Right cardiac atrium (tissue), 5 donors: ENCODE data around the gene PTPRM. TPM values are rescaled to one million over a fixed set of nuclear protein-coding genes. Genes with fewer than 3 reads are reported as not detected.

Source experiments
- ATAC-seq, 2 donors: fragments of 200-7000 bp; cut with Tn5 transposase; one replicate each; pipeline versions ENCODE4 v1.8.0 to v1.9.1; 2020; ENCODE audit warnings: moderate library complexity in 2 of 2, mild to moderate bottlenecking in 1 of 2
- DNase-seq, 3 donors: peaks; one replicate each; pipeline ENCODE4 v3.0.0-alpha.2; 2020
- H3K27ac ChIP-seq: one replicate; pipeline ENCODE4 v1.5.1; 2013; ENCODE audit warnings: mild to moderate bottlenecking, low read length, control low read depth, moderate library complexity
- H3K27me3 ChIP-seq: one replicate; pipeline ENCODE4 v1.6.1; 2013; ENCODE audit not compliant: control insufficient read depth, insufficient read depth
- H3K4me1 ChIP-seq: one replicate; pipeline ENCODE4 v1.6.1; 2013; ENCODE audit warnings: low read length; ENCODE audit not compliant: control insufficient read depth, insufficient read depth
- H3K4me3 ChIP-seq: one replicate; pipeline ENCODE4 v1.5.1; 2013; ENCODE audit warnings: low read length, control low read depth
- H3K9me3 ChIP-seq: one replicate; pipeline ENCODE4 v1.6.1; 2013; ENCODE audit warnings: low read length; ENCODE audit not compliant: control insufficient read depth
- WGBS: extraction: QIAGEN DNeasy Blood & Tissue Kit; methylation state at CpG from one replicate; pipeline ENCODE4 v1.1.7; 2013; 5-methylcytosine and 5-hydroxymethylcytosine counted together
- intact Hi-C, 4 donors: fragments of 100-400 bp; cut with DNase I; formaldehyde crosslinking; loops; one replicate each; pipeline versions ENCODE4 v1.11.0 to v1.14.0; 2022 to 2023
- polyA plus RNA-seq: library from polyadenylated mRNA; stranded (reverse); fragments of 200-250 nt; gene quantifications from one replicate; pipeline ENCODE4 v1.2.3, GENCODE V29; 2013
- total RNA-seq, 4 donors: library from RNA; stranded (reverse); fragmentation: NEBNext Ultra II Directional; extraction: Animal tissue kit (Norgen Biotek cat#: 25700); gene quantifications; one replicate each; pipeline ENCODE4 v1.2.1, GENCODE V29; 2021
- donor health status: healthy with polysubstance abuse.
- donor health status: DM: no; HTN: yes; CAD: no.
- donor health status: DM: no; HTN: no; CAD: no.
- donor health status: DM: no; HTN: yes; CAD: no; lungs with severe emphysema.
- donor health status: DM: yes; HTN: yes; CAD: no.

Gene PTPRM
- total and polyA plus RNA-seq, 5 donors, result 55.1 to 81.5 (median 63.4) TPM

- H3K27ac ChIP-seq, result no peak overlapping the region
- no peaks in the 10 kb centered on the region for H3K27me3 ChIP-seq
- no peak overlapping the region for H3K4me3 ChIP-seq
- intact Hi-C loops, result no loop called here
- DNase-seq, result no peak
- WGBS, result 78% methylated on average over 3 of the region's 3 CpGs
- no peaks in the 10 kb centered on the region for H3K9me3 ChIP-seq
- peaks cover 6% of the 10 kb centered on the region for H3K4me1 ChIP-seq
- ATAC-seq, result no peak
These were observed 129.7 kb downstream of the PTPRM start for GRCh38 chr18:7696780-7697179.

- Histone ChIP-seq H3K27ac (no peak overlapping the region), H3K4me3 (no peak overlapping the region), H3K9me3 (no peaks in the 10 kb centered on the region), H3K27me3 (no peaks in the 10 kb centered on the region), H3K4me1 (peaks cover 6% of the 10 kb centered on the region)
- WGBS, result 85% methylated on average over 2 of the region's 2 CpGs
- DNase-seq (no peak), ATAC-seq (no peak)
- intact Hi-C loops, result no loop called here
These were observed 130.2 kb downstream of the PTPRM start for GRCh38 chr18:7697306-7697705.

- H3K27me3 ChIP-seq, result no peaks in the 10 kb centered on the region
- 100% methylated on average over 2 of the region's 2 CpGs for WGBS
- ATAC-seq (no peak), DNase-seq (no peak)
- no peak overlapping the region for H3K27ac ChIP-seq
- H3K4me3 ChIP-seq, result no peak overlapping the region
- no peaks in the 10 kb centered on the region for H3K9me3 ChIP-seq
- intact Hi-C loops, result no loop called here
- no peaks in the 10 kb centered on the region for H3K4me1 ChIP-seq
These were observed 144.4 kb downstream of the PTPRM start for GRCh38 chr18:7711495-7711894.

GRCh38 chr18:7720395-7720794 is 153.3 kb downstream of the PTPRM start:
- intact Hi-C loops, result no loop called here
- Histone ChIP-seq H3K27ac (no peak overlapping the region), H3K4me1 (peaks cover 2% of the 10 kb centered on the region), H3K27me3 (no peaks in the 10 kb centered on the region), H3K9me3 (no peaks in the 10 kb centered on the region), H3K4me3 (no peak overlapping the region)
- WGBS, result 94% methylated on average over 1 of the region's 1 CpG
- ATAC-seq, result no peak
- no peak for DNase-seq

- no peak for DNase-seq
- Histone ChIP-seq H3K27me3 (no peaks in the 10 kb centered on the region), H3K27ac (no peak overlapping the region), H3K4me3 (no peak overlapping the region), H3K4me1 (peaks cover 2% of the 10 kb centered on the region), H3K9me3 (no peaks in the 10 kb centered on the region)
- no peak for ATAC-seq
- intact Hi-C loops, result no loop called here
- 59% methylated on average over 2 of the region's 2 CpGs for WGBS
These were observed 154.4 kb downstream of the PTPRM start for GRCh38 chr18:7721532-7721931.

- no peak for DNase-seq
- H3K4me1 ChIP-seq, result peaks cover 2% of the 10 kb centered on the region
- no peak overlapping the region for H3K27ac ChIP-seq
- intact Hi-C loops, result no loop called here
- H3K27me3 ChIP-seq, result no peaks in the 10 kb centered on the region
- no peak for ATAC-seq
- WGBS, result 68% methylated on average over 3 of the region's 3 CpGs
- H3K9me3 ChIP-seq, result no peaks in the 10 kb centered on the region
- H3K4me3 ChIP-seq, result no peak overlapping the region
These were observed 155.8 kb downstream of the PTPRM start for GRCh38 chr18:7722955-7723354.

- H3K27me3 ChIP-seq, result no peaks in the 10 kb centered on the region
- H3K4me1 ChIP-seq, result peaks cover 6% of the 10 kb centered on the region
- no peak overlapping the region for H3K4me3 ChIP-seq
- ATAC-seq, result no peak
- WGBS, result 85% methylated on average over 8 of the region's 8 CpGs
- intact Hi-C loops, result no loop called here
- no peak for DNase-seq
- H3K9me3 ChIP-seq, result no peaks in the 10 kb centered on the region
- H3K27ac ChIP-seq, result no peak overlapping the region
These were observed 156.4 kb downstream of the PTPRM start for GRCh38 chr18:7723558-7723957.

GRCh38 chr18:7725473-7725872 is 158.4 kb downstream of the PTPRM start:
- intact Hi-C loops, result no loop called here
- no peak overlapping the region for H3K4me3 ChIP-seq
- H3K27me3 ChIP-seq, result no peaks in the 10 kb centered on the region
- peaks cover 6% of the 10 kb centered on the region for H3K4me1 ChIP-seq
- DNase-seq, result no peak
- no peaks in the 10 kb centered on the region for H3K9me3 ChIP-seq
- no peak for ATAC-seq
- 93% methylated on average over 9 of the region's 9 CpGs for WGBS
- H3K27ac ChIP-seq, result no peak overlapping the region

- 93% methylated on average over 10 of the region's 10 CpGs for WGBS
- H3K4me1 ChIP-seq, result peaks cover 6% of the 10 kb centered on the region
- ATAC-seq (no peak), DNase-seq (no peak)
- H3K27me3 ChIP-seq, result no peaks in the 10 kb centered on the region
- intact Hi-C loops, result no loop called here
- no peak overlapping the region for H3K27ac ChIP-seq
- H3K4me3 ChIP-seq, result no peak overlapping the region
- H3K9me3 ChIP-seq, result no peaks in the 10 kb centered on the region
These were observed 158.8 kb downstream of the PTPRM start for GRCh38 chr18:7725897-7726296.

- WGBS, result 48% methylated on average over 2 of the region's 2 CpGs
These were observed 159.4 kb downstream of the PTPRM start for GRCh38 chr18:7726522-7726921.

GRCh38 chr18:7727361-7728076 is 160.4 kb downstream of the PTPRM start:
- intact Hi-C loops, result no loop called here
- no peaks in the 10 kb centered on the region for H3K27me3 ChIP-seq
- H3K4me3 ChIP-seq, result no peak overlapping the region
- 45% methylated on average over 2 of the region's 2 CpGs for WGBS
- no peak for DNase-seq
- no peak overlapping the region for H3K27ac ChIP-seq
- H3K4me1 ChIP-seq, result peaks cover 6% of the 10 kb centered on the region
- no peak for ATAC-seq
- H3K9me3 ChIP-seq, result no peaks in the 10 kb centered on the region

More at GRCh38 chr18:7726522-7726921, 159.4 kb downstream of the PTPRM start:
- Histone ChIP-seq H3K9me3 (no peaks in the 10 kb centered on the region), H3K4me3 (no peak overlapping the region), H3K27ac (no peak overlapping the region), H3K27me3 (no peaks in the 10 kb centered on the region), H3K4me1 (peaks cover 6% of the 10 kb centered on the region)
- no peak for ATAC-seq
- intact Hi-C loops, result no loop called here
- DNase-seq, result no peak

- 98% methylated on average over 4 of the region's 4 CpGs for WGBS
These were observed 161.2 kb downstream of the PTPRM start for GRCh38 chr18:7728297-7728696.

More at GRCh38 chr18:7728297-7728696, 161.2 kb downstream of the PTPRM start:
- no peak overlapping the region for H3K27ac ChIP-seq
- ATAC-seq, result no peak
- no peaks in the 10 kb centered on the region for H3K27me3 ChIP-seq
- no peaks in the 10 kb centered on the region for H3K9me3 ChIP-seq
- intact Hi-C loops, result no loop called here
- no peak for DNase-seq
- H3K4me1 ChIP-seq, result peaks cover 6% of the 10 kb centered on the region
- H3K4me3 ChIP-seq, result no peak overlapping the region
